CD4-positive, alpha-beta T cell treated with Interleukin-15 for 1 hour (primary cell): ENCODE measurements around the gene MED26.

Experiments
- DNase-seq: peaks from one replicate; pipeline ENCODE4 v3.0.0-alpha.2; 2020

MED26 gene

DNA sequence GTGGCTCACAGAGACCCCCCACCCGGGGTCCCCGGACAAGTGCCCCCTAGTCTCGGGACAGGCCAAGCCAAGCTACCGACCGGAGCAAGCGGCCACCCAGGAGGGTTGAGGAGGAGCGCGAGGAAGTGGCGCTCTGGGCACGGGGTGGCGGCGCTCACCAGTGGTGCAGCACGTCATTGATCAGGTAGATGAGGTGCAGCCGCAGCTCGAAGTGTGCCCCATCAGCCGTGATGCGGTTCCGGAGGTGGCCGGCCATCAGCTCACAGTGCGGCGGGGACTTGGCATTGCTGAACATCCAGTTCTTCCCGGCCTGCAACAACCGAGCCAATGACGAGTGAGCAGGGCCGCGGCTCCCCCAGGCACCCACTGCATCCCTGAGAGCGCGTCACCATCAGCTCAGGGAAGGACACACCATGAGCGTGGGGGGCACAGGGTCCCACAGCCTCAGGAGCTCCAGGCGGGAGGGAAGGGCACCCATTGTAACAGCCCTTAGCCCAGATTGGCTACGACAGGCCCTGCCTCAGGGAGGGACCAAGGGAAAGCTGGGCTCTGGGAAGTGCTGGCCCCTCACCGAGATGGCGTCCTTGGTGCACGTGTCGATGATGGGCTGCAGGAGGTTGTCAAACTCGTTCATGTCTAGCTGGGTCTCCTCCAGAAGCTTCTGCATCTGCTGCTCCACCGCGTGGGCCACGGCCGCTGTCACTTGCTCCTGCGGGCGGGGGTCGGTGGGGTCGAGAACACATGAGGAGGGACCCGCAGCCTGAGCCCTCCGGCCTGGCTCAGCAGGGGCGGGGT lies 95.4 kb downstream of the MED26 start:
- DNase-seq = no peak

GRCh38 chr19:16531380-16531669 lies 96.7 kb downstream of the MED26 start:
- DNase-seq = no peak

GRCh38 chr19:16530540-16531379 lies 97.2 kb downstream of the MED26 start:
- no peak for DNase-seq

- no peak for DNase-seq
Measured at GRCh38 chr19:16529466-16530144, 98.4 kb downstream of the MED26 start.

- peak; percentile 40 for DNase-seq
Measured at GRCh38 chr19:16527971-16528521, 100.0 kb downstream of the MED26 start.

GRCh38 chr19:16527334-16527935 lies 100.6 kb downstream of the MED26 start:
- no peak for DNase-seq

DNA sequence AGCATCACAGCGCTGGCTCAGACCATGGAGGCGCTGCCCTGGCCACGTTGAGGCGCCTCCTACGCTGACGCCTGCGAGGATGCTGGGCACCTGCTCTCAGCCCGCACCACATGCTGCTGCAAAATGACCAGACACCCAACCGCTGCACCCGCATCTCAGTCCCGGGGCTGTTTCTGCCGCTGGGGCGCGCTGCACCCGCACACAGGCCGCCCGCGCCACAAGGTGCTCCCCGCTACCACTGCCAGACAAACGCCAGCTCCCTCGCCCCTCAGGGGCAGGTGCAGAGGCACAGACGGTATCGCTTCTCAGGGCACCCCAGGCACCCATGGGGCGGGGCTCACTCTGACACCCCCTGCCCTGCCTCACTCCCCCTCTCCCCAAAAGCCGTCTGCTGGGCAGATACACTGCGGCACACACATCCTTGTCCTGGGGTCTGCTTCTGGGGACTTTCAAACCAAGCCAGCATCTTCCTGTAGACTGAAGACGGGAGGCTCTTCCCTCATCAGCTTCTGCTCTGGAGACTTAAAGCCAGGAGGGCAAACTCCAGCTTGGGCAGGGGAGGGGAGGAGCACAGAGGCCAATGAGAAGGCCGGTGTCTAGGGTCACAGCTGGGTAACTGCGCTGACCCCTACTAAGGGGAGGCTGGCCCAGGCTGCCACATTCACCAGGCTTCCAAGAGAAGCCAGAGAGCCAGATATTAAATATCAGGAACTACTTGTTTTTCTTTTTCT lies 102.1 kb downstream of the MED26 start:
- DNase-seq = no peak

GRCh38 chr19:16524991-16525734 lies 102.8 kb downstream of the MED26 start:
- no peak for DNase-seq
